ENCODE measurements around the gene NBPF26.
"Not testable (repeated sequence)": the region's sequence is repeated elsewhere in the genome, so short reads cannot be mapped to it uniquely, and the experiment has no call there.

The NBPF26 gene

DNA sequence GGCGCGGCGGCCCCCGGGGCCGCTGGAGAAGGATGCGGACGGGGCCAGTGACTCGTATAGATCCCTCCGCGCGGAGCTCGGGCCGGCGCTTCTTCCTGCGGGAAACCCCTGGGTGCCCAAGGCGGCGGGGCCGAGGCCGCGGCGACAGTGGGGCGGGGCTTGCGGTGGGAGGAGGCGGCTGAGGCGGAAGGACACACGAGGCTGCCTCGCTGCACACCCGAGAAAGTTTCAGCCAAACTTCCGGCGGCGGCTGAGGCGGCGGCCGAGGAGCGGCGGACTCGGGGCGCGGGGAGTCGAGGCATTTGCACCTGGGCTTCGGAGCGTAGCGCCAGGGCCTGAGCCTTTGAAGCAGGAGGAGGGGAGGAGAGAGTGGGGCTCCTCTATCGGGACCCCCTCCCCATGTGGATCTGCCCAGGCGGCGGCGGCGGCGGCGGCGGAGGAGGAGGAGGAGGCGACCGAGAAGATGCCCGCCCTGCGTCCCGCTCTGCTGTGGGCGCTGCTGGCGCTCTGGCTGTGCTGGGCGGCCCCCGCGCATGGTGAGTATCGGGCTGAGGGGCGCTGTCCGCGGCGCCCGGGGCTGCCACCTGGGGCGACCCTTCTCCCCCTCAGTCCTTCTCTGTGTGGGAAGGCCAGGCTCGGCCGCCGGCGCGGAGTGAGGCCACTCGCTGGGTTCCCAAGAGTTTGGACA lies at the start of gene NBPF26:
Gene NBPF26, plus strand, starts transcription at position 231 of the 688 bp plus-strand sequence.
- DNase-seq: peak; percentile 81

DNA sequence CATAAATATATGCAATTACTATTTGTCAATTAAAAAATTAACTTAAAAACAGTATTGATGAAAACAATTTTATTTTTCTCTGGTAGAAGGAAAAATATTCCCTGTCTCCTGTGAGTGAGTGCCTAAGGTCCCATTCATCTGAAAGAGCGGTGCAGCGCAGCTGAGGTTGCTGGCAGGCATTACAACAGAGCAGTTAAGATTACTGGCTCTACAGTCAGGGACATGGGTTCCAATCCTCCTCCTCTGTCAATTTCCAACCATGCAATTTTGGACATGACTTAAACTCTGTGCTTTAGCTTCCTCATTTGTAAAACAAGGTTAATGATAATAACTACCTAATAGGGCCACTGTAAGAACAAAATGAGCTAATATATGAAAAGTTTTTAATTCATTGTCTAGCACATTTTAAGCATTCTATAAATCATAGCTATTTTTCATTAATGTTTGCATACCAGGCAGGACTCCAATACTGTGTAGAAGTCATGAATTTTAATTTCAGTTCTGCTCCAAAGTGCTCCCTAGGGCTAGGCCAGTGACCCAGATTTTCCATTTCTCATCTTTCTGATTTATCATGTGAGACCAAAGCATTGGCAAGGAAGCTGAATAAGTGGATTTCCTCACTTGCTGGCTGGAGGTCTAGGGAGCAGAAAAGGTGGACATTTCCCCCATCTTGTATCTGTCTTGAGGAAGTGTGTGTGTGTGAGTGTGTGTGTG lies 43.5 kb upstream of the NBPF26 start:
- DNase-seq: not testable (repeated sequence)

DNA sequence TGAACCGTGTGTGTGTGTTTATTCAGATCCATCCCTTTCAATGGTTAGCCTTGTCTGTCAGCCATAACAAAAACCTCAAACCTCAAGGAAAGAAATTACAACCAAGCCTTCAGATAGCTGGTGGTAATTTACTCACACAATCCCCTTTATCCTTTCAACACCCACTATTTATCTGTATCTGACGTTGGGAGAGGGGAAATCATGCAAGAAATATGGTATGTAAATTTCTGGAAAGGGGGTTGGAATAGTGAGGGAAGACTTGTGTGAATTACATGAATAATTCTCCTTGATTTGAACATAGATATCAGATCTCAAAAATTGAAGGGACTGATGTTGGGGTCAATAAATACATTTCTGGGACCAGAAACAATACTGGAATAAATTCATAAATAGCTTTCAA lies 42.8 kb upstream of the NBPF26 start:
- not testable (repeated sequence) for DNase-seq

DNA sequence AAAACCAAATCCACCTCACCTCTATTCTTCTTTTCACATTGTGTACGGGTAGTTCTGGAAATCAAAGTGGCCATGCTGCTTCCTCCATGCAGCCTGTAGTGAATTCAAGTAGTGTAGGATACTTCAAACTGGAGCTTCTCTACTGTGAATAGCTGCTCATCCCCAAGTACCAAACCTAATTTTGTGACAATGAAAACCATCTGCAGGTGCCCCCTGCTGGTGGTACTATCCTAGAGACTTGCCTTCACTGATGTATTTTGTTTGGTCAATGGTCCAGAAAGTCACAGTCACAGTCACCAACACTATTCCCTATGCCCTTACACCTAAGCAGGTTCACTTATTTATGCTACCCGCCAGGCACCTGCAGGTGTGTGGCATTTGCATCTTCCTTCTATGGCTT lies 39.3 kb upstream of the NBPF26 start:
- DNase-seq: not testable (repeated sequence)

DNA sequence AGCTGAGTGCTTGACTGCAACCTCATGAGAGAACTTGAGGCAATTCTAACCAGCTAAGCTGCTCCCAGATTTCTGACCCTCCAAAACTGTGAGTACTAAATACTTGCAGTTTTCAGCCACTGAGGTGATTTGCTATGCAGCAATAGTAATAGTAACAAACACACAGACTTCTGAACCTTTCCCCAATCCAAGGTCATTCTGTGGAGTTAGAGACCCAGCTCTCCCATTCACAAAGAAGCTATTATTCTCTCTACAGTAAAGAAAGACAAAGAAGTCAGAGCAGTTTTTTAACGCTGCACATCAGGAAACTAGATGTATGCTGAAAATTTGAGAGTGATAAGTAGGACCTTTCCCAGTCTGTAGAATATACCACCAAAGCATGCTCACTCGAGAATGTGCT lies 38.1 kb upstream of the NBPF26 start:
- not testable (repeated sequence) for DNase-seq

DNA sequence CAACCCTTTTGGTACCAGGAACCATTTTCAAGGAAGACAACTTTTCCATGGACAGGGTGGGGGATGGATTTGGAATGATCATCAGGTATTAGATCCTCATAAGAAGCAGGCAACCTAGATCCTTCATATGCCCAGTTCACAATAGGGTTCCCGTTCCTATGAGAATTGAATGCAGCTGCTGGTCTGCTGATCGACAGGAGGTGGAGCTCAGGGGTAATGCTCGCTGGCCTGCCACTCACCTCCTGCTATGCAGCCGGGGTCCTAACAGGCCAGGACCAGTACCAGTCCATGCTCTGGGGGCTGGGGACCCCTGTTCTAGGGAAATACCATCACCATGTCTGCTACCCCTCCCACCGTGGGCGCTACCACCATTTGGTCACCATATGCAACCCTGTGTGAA lies 36.5 kb upstream of the NBPF26 start:
- DNase-seq: not testable (repeated sequence)

DNA sequence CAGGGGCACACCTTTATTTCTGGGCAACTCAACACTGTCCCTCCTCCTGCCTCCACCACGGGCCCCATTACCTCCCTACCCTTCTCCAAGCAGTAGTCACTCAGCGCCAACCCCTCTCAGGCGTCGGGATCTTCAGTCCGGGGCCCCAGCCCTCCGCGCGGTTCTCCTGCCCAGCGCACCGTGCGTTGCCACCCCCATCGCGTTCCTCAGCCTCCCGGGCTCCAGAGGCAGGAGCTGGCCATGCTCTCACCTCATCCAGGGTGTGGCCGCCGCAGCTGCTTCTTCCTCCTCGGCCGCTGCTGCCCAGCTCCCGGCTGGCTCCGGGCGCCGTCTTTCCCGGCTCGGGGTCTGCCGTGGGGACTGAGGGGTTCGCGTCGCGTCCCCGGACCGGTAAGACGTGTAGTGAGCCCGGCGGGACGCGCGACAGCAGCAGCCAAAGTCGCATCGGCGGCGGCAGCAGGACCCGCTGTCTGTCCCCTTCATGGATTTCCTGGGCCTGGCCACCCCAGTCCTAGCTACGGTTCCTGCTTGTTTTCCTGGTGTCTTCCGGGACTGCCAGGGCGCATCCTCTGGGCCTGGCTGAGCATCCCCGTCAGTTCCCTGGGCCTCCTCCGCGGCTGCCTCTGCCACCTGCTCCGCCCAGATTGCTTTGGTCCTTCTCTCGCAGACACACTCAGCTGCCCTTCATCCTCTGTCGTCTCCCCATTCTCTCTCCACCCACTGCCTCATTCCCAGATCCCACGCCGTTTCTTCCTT lies 22.8 kb upstream of the NBPF26 start:
- DNase-seq: not testable (repeated sequence)

DNA sequence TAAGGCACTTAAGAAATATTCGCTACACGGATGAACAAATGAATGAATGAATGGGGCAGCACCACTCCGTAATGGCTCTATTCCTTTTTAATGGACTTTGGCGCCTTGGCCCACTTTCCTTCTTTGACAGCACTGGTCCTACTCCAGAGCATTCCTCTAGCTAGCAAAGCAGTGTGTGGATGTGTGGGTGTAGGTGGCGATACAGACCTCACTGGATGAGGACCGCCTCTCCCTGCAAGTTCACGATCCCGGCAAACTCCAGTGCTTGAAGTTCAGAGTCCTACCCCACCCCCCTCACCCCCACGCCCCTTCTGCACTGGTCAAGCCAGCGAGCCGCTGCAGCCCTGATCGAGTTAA lies 409 bp upstream of the NBPF26 start:
- not testable (repeated sequence) for DNase-seq

DNA sequence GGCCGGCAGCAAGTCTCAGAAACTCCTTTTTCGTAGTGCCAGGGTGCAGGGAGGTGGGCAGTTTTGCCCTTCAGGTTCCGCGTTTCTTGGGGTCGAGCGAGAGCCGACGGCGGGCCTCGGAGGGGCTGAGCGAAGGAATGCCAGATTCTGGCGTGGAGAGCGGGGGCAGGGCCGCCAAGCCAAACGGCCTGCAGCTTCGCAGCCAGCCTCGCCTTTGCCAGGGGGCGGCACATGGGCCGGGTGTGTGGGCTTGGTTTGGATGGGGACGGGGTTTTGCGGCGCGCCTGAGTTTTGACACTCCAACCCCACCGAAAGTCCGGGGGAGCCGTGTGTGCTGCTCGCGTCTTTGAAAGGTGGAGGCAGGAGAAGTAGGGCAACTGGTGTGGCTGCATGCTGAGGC lies 762 bp downstream of the NBPF26 start:
- peak; percentile 10 for DNase-seq

DNA sequence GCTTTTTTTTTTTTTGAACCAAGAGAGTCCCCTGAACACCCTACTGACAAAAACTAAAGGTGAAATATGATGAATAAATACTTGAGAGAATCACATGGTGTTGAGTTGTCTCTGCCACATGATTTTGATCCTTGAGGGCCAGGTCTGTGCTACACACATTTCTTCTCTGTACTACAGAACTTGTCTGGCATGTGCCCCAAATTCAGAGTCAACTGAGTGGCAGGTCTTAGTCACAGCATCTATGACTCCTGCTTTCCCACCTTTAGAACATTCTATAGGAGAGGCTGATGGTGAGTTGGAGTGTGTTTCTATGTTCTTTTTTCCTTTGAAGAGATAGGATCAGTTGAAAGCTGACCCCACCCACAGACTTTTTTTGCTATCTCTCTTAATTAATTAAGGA lies 5.1 kb downstream of the NBPF26 start:
- DNase-seq: peak; percentile 33

DNA sequence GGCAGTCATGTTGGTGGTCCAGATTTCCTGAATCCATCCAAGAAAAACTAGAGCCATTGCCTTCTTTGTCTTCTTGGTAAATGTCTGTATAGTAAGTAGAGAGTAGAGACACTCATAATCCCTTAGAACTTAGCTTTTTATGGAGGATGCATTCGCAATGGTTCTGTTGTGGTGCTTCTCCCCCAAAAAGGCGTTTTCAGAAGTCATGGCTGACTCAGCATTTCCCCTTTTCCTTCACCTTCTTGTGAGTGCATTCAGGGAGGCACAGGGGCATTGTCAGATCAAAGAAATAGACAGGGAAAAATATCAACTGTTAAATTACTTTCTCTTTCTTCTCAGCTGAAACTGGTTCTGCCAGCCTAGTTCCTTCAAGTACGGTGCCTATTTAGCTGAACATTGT lies 45.3 kb downstream of the NBPF26 start:
- DNase-seq: peak; percentile 3

DNA sequence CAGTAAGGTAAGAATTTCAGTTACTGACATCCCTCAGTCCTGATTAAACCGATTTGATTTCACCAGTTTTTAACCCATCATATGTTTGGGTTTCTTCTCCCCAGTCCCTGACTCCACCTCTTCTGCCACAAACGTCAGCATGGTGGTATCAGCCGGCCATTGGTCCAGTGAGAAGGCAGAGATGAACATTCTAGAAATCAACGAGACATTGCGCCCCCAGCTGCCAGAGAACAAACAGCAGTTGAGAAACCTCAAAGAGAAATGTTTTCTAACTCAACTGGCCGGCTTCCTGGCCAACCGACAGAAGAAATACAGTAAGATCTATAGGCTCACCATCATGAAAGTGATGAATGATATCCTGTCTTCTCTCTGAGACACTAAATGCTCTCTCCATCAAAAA lies 81.7 kb downstream of the NBPF26 start:
- DNase-seq: peak; percentile 6

DNA sequence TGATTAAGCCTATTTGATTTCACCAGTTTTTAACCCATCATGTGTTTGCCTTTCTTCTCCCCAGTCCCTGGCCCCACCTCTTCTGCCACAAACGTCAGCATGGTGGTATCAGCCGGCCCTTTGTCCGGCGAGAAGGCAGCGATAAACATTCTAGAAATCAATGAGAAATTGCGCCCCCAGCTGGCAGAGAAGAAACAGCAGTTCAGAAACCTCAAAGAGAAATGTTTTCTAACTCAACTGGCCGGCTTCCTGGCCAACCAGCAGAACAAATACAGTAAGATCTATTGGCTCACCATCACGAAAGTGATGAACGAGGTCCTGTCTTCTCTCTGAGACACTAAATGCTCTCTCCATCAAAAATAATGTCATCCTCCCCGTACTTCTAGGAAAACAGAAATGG lies 88.1 kb downstream of the NBPF26 start:
- peak; percentile 47 for DNase-seq

DNA sequence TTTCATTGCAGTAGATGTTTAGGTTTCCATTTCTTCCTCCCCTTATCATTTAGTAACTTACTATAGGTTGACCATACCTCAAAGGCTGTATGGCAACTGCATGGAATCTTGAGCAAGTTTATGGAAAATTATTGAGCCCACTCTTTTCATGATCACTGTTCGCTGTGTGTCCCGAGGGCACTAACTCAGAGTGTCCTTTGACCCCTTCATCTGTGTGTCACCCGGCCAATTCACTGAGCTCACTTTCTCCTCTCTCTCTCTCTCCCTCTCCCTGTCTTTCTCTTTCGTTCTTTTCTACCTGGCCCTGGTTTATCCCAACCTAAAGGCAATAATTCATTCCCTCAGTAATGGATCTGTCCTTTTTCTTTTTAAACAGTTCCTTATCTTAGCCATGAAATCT lies 101.3 kb downstream of the NBPF26 start:
- not testable (repeated sequence) for DNase-seq

DNA sequence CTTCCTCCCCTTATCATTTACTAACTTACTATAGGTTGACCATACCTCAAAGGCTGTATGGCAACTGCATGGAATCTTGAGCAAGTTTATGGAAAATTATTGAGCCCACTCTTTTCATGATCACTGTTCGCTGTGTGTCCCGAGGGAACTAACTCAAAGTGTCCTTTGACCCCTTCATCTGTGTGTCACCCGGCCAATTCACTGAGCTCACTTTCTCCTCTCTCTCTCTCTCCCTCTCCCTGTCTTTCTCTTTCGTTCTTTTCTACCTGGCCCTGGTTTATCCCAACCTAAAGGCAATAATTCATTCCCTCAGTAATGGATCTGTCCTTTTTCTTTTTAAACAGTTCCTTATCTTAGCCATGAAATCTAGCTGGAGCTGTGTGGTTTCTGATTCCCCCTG lies 102.9 kb downstream of the NBPF26 start:
- DNase-seq: not testable (repeated sequence)

DNA sequence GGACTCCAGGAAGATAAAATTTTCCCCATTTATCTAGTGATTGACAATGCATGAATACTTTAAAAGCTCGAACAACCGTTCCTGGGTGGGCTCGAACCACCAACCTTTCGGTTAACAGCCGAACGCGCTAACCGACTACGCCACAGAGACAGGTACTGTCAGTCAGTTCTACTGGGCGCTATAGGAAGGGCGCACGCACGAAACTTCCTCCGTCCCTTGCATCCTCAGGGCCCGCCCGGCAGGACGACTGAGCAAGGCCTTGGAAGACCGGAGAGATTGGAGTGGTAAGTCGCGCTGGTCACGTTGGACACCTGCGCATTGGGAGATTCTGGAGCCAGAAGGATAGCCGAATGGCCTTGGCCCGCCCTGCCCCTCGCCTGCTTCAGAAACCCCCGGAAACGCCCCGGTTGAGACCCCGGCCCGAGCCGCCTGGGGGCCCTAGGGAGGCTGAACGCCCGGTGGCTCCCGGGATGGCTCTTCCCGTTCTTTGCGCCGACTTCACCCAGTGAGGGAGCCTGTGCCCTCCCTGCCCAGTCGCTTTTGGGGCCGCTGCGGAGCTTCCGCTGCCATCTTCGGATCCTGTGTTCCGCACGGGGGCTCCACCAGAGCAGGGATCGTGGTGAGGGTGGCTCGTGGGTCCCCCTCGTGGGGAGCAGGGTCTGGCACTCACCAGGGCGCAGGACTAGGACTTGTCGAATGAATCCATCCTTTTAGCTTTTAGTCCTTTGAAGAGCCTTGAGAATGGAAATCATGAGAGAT lies 120.6 kb downstream of the NBPF26 start:
- DNase-seq: peak; percentile 85

DNA sequence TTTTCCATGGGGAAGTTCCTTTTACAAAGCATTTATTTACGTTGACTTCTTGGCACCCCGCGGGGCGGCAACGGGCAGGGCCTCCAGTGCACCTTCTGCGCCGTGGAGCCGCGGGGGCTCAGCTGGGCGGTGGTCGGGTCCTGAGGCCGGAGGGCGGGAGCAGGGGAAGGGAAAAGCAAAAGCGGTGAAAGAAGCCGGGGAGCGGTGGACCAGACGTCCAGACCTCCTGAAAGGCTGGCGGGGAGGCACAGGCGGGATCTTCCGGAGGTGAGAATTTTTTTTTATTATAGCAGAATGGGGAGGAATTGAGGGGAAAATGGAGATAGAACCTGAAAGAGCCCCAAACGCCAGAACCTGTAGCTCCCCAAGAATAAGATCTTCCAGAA lies 121.2 kb downstream of the NBPF26 start:
- not testable (repeated sequence) for DNase-seq

DNA sequence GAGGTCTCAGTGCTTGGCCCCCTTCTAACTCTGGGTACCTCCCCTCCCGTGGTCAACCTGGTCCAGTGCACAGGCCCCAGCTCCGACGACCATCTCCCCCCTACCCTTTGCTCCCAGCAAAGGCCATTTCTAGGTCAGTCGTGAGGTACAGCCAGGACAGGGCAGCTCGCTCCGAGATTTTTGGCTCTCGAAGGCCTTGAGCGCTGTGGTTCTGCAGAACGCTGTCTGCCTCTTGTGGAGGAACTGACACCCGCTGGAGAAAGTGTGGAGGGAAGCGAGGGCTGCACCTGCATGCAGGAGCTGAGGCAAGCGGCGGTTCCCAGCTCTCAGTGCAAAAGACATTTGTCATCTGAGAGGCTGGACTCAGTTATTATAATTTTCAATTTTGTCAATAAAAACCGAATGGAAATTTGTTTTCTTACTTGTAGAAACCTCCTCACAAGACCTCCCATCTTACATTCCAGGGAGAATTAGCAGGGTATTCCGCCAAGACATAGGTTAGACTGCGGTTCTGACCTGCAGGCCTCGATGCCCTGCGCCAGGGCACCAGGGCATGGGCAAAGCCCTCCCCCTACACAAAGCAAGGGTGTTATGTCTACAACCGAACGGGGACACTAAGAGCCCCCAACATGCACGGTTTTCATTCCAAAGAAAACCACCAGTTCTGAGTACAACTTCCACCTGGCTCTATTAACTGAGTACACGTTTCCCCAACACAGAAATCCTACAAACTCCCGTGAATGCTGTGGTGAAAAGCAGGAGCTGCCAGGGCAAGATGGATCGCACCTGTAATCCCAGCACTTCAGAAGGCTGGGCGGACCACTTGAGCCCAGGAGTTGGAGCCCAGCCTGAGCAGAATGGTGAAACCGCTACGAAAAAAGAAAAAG lies 125.9 kb downstream of the NBPF26 start:
- DNase-seq: peak; percentile 29

DNA sequence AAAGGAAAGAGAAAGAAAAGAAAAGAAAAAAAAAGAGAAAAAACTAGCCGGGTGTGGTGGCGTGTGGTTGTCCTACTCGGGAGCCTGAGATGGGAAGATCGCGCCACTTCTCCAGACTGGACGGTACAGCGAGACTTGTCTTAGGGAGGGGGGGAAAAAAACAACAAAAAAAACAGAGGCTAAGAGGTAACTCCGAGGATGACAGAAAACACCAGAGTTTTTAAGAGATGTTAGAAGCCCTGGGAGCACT lies 126.5 kb downstream of the NBPF26 start:
- not testable (repeated sequence) for DNase-seq

DNA sequence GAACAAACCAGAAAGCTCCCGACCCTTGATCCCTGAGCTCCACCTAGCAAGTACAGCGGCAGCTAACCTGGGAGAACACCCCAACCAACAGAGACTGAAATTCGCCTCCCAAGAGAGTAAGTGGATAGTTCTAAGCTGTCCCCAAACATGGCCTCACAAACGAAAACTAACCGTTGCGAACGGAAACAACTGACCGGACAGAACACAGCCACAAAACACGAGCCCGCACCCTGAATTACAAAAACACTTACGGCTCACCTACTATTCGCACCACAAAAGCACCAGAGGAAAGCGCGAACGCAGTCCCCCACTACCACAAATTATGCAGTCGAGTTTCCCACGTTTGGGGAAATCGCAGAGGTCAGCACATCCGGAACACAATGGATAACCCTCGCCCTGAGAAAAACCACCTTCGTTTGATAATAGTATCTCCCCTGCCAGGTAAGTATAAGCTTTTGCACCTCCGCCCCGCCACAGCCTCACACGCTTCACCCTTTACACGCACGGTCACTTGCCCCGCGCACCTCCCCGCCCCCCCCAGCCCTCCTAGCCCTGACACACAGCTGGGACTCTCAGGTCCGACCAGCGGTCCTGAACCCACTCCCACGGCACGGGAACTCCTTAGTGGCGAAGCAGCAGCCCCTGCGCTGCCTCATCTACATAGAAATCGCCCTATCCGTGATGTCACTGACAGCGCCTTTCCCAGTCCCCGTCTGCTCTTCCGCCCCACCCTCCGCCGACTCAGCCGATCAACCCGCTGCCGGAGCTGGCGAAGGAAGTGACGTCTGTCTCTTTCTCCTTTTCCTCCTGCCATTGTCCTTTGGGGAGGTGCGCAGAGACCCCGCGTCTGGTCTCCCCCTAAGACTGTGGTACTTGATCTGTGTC lies 127.0 kb downstream of the NBPF26 start:
- peak; percentile 93 for DNase-seq

DNA sequence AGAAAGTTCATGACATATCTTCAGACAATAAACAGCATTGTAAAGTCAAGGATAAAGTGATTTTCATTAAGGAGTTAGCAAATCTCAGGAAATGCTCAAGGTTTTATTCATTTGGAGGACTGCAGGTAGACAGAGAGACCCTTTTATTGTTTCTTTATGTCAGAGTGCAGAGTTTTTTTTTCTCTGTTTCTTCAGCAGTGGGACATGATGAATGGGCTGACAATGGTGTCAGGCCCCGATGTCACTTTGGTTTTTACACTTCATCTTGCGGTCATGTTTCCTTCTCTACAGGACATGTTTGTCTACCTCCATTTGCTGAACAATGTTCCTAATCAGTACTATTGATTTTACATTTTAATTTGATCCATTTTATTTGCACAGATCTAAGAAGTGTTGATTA lies 134.4 kb downstream of the NBPF26 start:
- not testable (repeated sequence) for DNase-seq
